GM18858 (cell line): ENCODE measurements around the gene WDFY2.
A peak's percentile ranks its signal among the peaks of the same experiment; 100 is the strongest.

ENCODE experiments used
- ATAC-seq: cut with Tn5 transposase; IDR thresholded peaks from one replicate; pipeline ENCODE4 v1.9.1; 2021; ENCODE audit not compliant: unreplicated experiment

WDFY2 gene

GRCh38 chr13:51784097-51784496 is 199.8 kb downstream of the WDFY2 start:
- no peak for ATAC-seq

- no peak for ATAC-seq
These were observed 201.6 kb downstream of the WDFY2 start for GRCh38 chr13:51785712-51786424.

GRCh38 chr13:51786425-51787265 is 202.4 kb downstream of the WDFY2 start:
- ATAC-seq: no peak

GRCh38 chr13:51793570-51794271 is 209.5 kb downstream of the WDFY2 start:
- peak; percentile 56 for ATAC-seq

- ATAC-seq: no peak
These were observed 210.7 kb downstream of the WDFY2 start for GRCh38 chr13:51794964-51795363.

- ATAC-seq: no peak
These were observed 211.2 kb downstream of the WDFY2 start for GRCh38 chr13:51795419-51795818.

- no peak for ATAC-seq
These were observed 212.3 kb downstream of the WDFY2 start for GRCh38 chr13:51796546-51796945.

GRCh38 chr13:51797664-51798488 is 213.6 kb downstream of the WDFY2 start:
- peak; percentile 40 for ATAC-seq

GRCh38 chr13:51799261-51799660 is 215.0 kb downstream of the WDFY2 start:
- ATAC-seq: no peak

- no peak for ATAC-seq
These were observed 216.2 kb downstream of the WDFY2 start for GRCh38 chr13:51800486-51800885.

GRCh38 chr13:51801631-51802099 is 217.4 kb downstream of the WDFY2 start:
- no peak for ATAC-seq

GRCh38 chr13:51802631-51803418 is 218.6 kb downstream of the WDFY2 start:
- ATAC-seq: no peak

GRCh38 chr13:51803422-51804294 is 219.4 kb downstream of the WDFY2 start, which contains the start of gene DHRS12:
Gene DHRS12, minus strand, starts transcription at chr13:51804163. Its CDS starts 4,504 bp downstream, at chr13:51799659.
- ATAC-seq: peak; percentile 67

- no peak for ATAC-seq
These were observed 220.3 kb downstream of the WDFY2 start for GRCh38 chr13:51804295-51805172.

GRCh38 chr13:51805313-51805712 is 221.1 kb downstream of the WDFY2 start:
- ATAC-seq: no peak

GRCh38 chr13:51805925-51806324 is 221.7 kb downstream of the WDFY2 start:
- no peak for ATAC-seq

- ATAC-seq: no peak
These were observed 222.3 kb downstream of the WDFY2 start for GRCh38 chr13:51806566-51806965.

- no peak for ATAC-seq
These were observed 222.8 kb downstream of the WDFY2 start for GRCh38 chr13:51807041-51807440.
